CD4-positive, alpha-beta T cell treated with Interferon gamma for 1 hour (primary cell): Measurements from ENCODE around the gene AVP.

Experiments
- DNase-seq: peaks from one replicate; pipeline ENCODE4 v3.0.0-alpha.2; 2020

AVP gene

GRCh38 chr20:3047486-3048419 lies 36.8 kb downstream of the AVP start:
- DNase-seq = no peak

- no peak for DNase-seq
Measured at GRCh38 chr20:3046677-3047462, 37.7 kb downstream of the AVP start.

GRCh38 chr20:3045816-3046676 lies 38.5 kb downstream of the AVP start, which contains the start of gene MRPS26:
TSS of gene MRPS26 (plus strand) at chr20:3046052. CDS start at chr20:3046069, 17 bp downstream.
- peak; percentile 66 for DNase-seq

DNA sequence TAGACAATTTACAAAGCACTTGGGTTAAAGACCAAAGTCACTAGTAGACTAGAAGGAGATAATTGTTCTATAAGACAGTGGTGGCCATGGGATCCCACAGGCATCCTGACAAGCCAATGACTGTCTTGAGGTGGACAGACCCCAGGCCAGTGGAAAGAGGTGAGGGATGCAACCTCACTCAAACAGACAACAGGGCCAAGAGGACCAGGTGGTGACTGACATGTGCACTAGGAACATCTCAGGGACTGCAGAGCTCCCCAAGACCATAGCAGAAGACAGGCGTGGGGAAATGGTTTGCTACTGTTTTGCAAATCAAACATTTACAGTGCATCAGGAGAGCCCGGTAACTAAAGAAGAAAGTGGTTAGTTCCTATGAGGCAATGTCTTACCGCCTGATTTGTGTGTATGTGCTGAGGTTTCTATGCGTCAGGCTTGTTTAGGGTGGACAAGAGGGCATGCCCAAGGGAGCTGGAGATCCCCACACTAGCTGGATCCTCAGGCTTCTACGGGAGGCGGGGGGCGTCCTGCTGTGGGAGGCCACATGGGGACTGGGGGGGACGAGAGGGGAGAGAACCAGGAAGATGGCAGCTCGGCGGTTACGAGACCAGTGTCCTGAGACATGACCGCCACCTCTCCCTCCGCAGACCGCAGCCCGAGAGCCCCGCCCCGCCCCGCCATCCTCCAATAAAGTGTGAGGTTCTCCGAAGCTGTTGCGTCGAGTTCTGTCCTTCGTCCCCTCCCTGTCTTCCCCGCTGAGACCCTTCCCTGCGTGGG lies 39.3 kb downstream of the AVP start:
- peak; percentile 55 for DNase-seq

DNA sequence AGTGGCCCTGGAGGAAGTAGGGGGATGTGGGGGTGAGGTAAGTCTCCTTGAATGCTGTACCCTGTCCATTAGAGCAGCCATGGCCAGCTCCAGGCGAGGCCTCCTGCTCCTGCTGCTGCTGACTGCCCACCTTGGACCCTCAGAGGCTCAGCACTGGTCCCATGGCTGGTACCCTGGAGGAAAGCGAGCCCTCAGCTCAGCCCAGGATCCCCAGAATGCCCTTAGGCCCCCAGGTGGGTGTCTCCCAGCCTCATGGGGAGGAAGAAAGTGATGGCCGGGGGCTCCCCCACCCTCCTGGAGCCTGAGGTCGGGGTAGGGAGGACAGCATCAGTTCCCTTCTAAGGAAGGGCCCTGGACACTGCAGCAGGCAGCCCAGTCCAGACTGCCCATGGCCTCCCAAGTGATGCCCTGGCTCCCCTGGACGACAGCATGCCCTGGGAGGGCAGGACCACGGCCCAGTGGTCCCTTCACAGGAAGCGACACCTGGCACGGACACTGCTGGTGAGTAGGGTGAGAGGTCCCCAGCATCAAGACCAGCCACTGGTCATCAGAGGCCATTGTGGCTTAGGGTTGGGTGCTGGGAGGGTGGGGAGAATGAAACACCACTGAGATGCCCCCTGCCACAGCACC lies 40.1 kb downstream of the AVP start:
- no peak for DNase-seq

DNA sequence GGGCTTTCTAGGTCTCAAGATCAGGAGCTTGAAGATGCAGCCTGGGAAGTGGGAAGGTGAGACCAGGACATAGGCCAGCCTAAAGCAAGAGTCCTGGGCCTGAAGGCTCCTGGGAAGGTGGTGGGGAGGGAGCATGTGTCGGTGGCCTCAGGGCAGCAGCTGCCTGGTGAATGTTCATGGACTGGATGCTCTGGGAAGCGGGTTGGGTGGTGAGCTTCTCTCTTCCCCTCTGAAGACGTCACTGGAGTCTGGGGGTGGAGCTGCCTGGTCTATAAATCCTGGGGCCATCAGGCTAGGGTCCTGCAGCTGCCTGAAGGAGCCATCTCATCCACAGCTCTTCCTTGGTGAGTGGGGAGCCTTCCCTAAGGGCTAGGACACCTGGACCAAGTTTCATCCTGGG lies 41.2 kb downstream of the AVP start, which contains the start of gene GNRH2:
GNRH2 (plus strand) TSS at position 301 of the 400 bp plus-strand sequence. CDS start 793 bp downstream, outside the sequence.
- no peak for DNase-seq

DNA sequence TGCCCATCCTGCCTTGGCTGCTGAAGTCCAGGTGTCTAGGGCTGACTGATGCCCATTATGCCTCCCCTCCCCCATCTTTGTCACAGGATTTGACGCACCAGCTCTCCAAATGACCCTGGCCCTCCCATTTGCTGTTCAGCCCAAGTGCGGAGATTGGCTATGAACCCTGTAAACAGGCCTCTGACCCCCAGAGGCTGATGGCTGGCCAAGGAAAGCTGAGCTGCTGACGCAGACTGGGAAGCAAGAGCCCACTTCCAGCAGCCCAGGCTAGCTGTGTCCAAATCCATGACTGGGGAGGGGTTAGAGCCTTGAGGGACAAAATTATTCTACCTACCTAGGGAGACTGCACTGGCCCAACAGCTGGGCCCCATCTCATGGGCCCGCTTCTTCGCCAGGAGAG lies 41.9 kb downstream of the AVP start:
- no peak for DNase-seq

GRCh38 chr20:3041854-3042409 lies 42.6 kb downstream of the AVP start:
- no peak for DNase-seq

DNA sequence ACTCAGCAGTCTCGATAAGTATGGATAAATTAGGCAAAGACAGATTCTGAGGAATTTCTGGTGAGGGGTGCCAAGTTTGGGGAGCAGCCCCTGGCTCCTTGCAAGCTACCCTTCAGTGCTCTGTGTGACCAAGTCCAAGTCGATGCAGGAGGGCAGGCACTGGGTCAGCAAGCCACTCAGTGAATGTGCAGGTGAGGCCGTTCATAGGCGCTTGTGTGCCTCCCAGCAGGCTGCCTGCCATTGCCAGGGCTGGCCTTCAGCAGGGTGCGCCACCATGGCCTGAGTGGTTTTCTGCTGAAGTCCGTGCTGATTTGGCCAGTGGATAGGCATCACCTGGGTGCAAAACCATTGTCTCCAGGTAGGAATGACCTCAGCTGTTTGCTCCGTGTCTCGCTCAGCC lies 44.4 kb downstream of the AVP start:
- DNase-seq = no peak

- no peak for DNase-seq
Measured at GRCh38 chr20:3039426-3039825, 45.1 kb downstream of the AVP start.

DNA sequence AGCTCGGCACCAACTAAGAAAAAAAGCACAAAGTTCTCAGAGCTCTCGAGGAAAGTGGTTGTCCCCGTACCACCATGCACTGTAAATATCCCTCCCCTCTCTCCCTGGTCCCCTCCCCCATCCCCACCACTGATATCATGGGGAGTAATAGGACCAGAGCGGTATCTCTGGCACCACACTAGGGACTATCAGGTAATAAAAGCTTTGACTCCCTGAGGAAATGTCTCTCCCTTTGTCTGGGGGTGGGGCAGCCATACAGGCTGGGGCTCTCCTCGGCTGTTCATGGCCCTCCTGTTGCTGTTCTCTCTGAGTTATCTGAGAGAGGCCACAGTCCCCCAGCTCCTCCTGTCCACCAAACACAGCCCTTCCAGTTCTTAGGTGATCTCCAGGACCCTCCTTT lies 46.1 kb downstream of the AVP start:
- DNase-seq = no peak

- DNase-seq = no peak
Measured at GRCh38 chr20:3037654-3038053, 46.9 kb downstream of the AVP start.

DNA sequence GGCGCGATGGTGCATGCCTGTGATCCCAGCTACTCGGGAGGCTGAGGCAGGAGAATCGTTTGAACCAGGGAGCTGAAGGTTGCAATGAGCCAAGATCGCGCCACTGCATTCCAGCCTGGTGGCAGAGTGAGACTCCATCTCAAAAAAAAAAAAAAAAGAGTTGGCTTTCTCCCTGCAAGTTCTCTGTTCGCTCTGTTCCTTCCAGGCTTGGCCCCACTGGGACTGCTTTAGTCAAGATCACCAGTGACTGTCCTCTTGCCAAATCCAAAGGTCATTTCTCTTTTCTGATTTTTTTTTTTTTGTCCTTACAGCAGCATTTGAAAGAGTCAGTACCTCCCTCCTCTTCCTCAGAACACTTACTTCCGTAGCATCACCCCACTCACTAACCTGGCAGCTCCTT lies 51.9 kb downstream of the AVP start:
- no peak for DNase-seq
